Endodermal cell (in vitro differentiated cells): Measurements from ENCODE around the gene TENT5C. TPM values are rescaled to one million over a fixed set of nuclear protein-coding genes. Genes with fewer than 3 reads are reported as not detected.

Experiments
- DNase-seq: peaks from one replicate; pipeline ENCODE4 v3.0.0-alpha.2; 2017
- H3K27ac ChIP-seq: 2 replicates; pipeline ENCODE4 v1.5.1; 2013; ENCODE audit warnings: mild to moderate bottlenecking, low read depth, low read length, moderate library complexity
- H3K27me3 ChIP-seq: 2 replicates; pipeline ENCODE4 v1.6.1; 2013; ENCODE audit warnings: mild to moderate bottlenecking, low read length, moderate library complexity; ENCODE audit not compliant: insufficient read depth, control insufficient read depth, poor library complexity, severe bottlenecking
- H3K36me3 ChIP-seq: 2 replicates; pipeline ENCODE4 v1.7.0; 2013; ENCODE audit warnings: mild to moderate bottlenecking, low read length, moderate library complexity; ENCODE audit not compliant: control insufficient read depth, insufficient read depth
- H3K4me1 ChIP-seq: one replicate; pipeline ENCODE4 v1.7.0; 2013; ENCODE audit warnings: low read length; ENCODE audit not compliant: control insufficient read depth, insufficient read depth
- H3K4me3 ChIP-seq: 2 replicates; pipeline ENCODE4 v1.5.1; 2013; ENCODE audit warnings: mild to moderate bottlenecking, low read length, moderate library complexity
- H3K9ac ChIP-seq: 2 replicates; pipeline ENCODE4 v1.6.1; 2013; ENCODE audit warnings: mild to moderate bottlenecking, low read length, moderate library complexity; ENCODE audit not compliant: poor library complexity, severe bottlenecking; ENCODE audit errors: extremely low read depth
- H3K9me3 ChIP-seq: 2 replicates; pipeline ENCODE4 v1.6.1; 2013; ENCODE audit warnings: mild to moderate bottlenecking, low read length, moderate library complexity; ENCODE audit not compliant: control insufficient read depth
- H3K27ac Mint-ChIP-seq: 2 replicates; pipeline ENCODE4 v1.8.0; 2020; ENCODE audit warnings: mixed read lengths
- H3K27me3 Mint-ChIP-seq: 2 replicates; pipeline ENCODE4 v1.8.0; 2021; ENCODE audit warnings: mild to moderate bottlenecking, mixed read lengths; ENCODE audit not compliant: insufficient read depth
- H3K36me3 Mint-ChIP-seq: 2 replicates; pipeline ENCODE4 v1.8.0; 2020; ENCODE audit warnings: low read depth, mixed read lengths
- H3K4me1 Mint-ChIP-seq: 2 replicates; pipeline ENCODE4 v1.8.0; 2020; ENCODE audit warnings: mixed read lengths
- H3K4me3 Mint-ChIP-seq: 2 replicates; pipeline ENCODE4 v1.8.0; 2020; ENCODE audit warnings: mild to moderate bottlenecking, moderate library complexity, mixed read lengths
- H3K9me3 Mint-ChIP-seq: 2 replicates; pipeline ENCODE4 v1.8.0; 2020; ENCODE audit warnings: mild to moderate bottlenecking, mixed read lengths
- CTCF ChIP-seq: fragments of 200-600 bp; sonication (generic); conservative IDR thresholded peaks from 2 replicates; pipeline ENCODE4 v1.5.0; 2021; ENCODE audit warnings: antibody characterized with exemption, mild to moderate bottlenecking
- WGBS, 2 experiments: methylation state at CpG; one replicate each; pipeline versions ENCODE4 v1.1.5 to v1.1.7; 2013; ENCODE audit warnings: missing lambda C conversion rate in 2 of 2, mixed read lengths in 1 of 2; ENCODE audit not compliant: insufficient coverage in 1 of 2, insufficient read length in 1 of 2; 5-methylcytosine and 5-hydroxymethylcytosine counted together
- total RNA-seq, 2 donors: library from RNA; stranded (reverse); fragmentation: NEBNext Ultra II Directional in 1 of 2; extraction: Animal tissue kit (Norgen Biotek cat#: 25700) in 1 of 2; gene quantifications; 2 replicates in 1 of 2; 3 replicates in 1 of 2; pipeline ENCODE4 v1.2.1, GENCODE V29; 2021

Gene TENT5C
- total RNA-seq, 2 donors from 2014 or later: 1.0 to 1.4 TPM

GRCh38 chr1:117646956-117647355, 41.1 kb downstream of the TENT5C start:
- Mint-ChIP-seq H3K36me3 (no peaks in the 10 kb centered on the region), H3K4me1 (peaks cover 3% of the 10 kb centered on the region), H3K27ac (no peak overlapping the region), H3K9me3 (no peaks in the 10 kb centered on the region), H3K27me3 (no peaks in the 10 kb centered on the region), H3K4me3 (no peak overlapping the region)
- Histone ChIP-seq H3K36me3 (no peaks in the 10 kb centered on the region), H3K4me3 (no peak overlapping the region), H3K27ac (no peak overlapping the region), H3K9ac (no peak overlapping the region), H3K4me1 (no peaks in the 10 kb centered on the region), H3K9me3 (no peaks in the 10 kb centered on the region), H3K27me3 (no peaks in the 10 kb centered on the region)
- TF ChIP-seq CTCF: no peak
- DNase-seq: no peak
- 97 to 99% methylated on average over 10 to 11 of the region's 12 CpGs for WGBS, 2 experiments

DNA sequence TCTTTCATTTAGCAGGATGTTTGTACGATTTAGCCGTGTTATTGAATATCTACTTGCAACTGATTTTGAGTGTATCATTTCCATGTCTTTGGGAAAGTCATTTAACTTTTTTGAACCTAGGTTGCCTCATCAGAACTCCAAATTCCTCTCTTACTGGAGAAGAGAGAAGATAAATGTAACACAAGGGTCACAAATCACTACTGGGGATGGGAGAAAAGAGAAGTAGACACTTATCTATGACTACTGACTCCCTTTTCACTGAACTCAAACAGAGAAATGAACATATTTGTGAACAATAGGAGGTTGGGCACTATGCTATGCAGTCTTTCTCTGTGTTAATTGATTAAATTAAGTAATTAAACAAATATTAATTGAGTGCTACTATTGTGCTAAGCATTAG, 42.2 kb downstream of the TENT5C start:
- WGBS, 2 experiments: 89 to 93% methylated on average over 2 of the region's 2 CpGs
- Mint-ChIP-seq H3K27ac (no peak overlapping the region), H3K36me3 (no peaks in the 10 kb centered on the region), H3K4me1 (peaks cover 3% of the 10 kb centered on the region), H3K27me3 (no peaks in the 10 kb centered on the region), H3K9me3 (no peaks in the 10 kb centered on the region), H3K4me3 (no peak overlapping the region)
- H3K4me3 ChIP-seq: no peak overlapping the region
- H3K9ac ChIP-seq: no peak overlapping the region
- no peaks in the 10 kb centered on the region for H3K4me1 ChIP-seq
- no peaks in the 10 kb centered on the region for H3K36me3 ChIP-seq
- H3K9me3 ChIP-seq: no peaks in the 10 kb centered on the region
- no peak for TF ChIP-seq CTCF
- H3K27ac ChIP-seq: no peak overlapping the region
- no peak for DNase-seq
- no peaks in the 10 kb centered on the region for H3K27me3 ChIP-seq

DNA sequence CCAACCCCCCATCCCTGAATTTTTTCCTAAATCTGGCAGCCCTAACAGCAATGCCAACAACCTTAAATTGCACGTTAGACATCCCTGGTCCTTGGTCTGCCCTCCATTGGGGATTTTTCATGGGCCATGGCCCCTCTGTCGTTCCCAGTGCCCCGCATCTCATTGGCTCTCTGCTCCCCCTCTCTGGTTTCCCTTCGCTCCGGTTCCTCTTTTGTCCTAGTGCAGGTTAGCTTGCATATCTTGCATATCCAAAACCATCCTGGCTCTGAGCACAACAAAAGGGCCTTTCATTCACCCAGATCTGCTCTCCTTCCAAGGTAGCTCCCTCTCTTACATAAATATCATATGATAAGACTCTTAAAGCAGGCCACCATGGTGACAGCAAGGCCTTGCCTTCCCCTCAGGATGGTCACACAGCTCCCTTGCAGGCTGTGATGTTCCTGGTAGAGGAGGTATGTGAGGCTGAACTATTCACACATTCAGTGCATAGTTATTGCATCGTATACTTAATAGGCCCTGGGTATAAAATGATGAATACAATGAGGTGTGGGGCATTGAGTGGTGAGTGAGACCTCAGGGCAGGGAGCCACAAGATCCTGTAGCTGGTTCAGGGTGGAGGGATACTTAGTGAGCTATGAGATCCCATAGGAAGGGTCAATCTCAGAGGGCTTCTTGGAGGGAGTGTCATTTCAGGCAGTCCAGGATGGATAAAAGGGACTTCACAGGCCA, 45.2 kb downstream of the TENT5C start:
- no peak overlapping the region for H3K27ac Mint-ChIP-seq
- no peak for DNase-seq
- H3K27me3 Mint-ChIP-seq: no peaks in the 10 kb centered on the region

More for the DNA sequence above, 45.2 kb downstream of the TENT5C start:
- no peak overlapping the region for H3K4me3 ChIP-seq
- no peaks in the 10 kb centered on the region for H3K36me3 ChIP-seq
- Mint-ChIP-seq H3K4me1 (peaks cover 11% of the 10 kb centered on the region), H3K9me3 (no peaks in the 10 kb centered on the region), H3K4me3 (no peak overlapping the region), H3K36me3 (no peaks in the 10 kb centered on the region)
- H3K9ac ChIP-seq: no peak overlapping the region
- TF ChIP-seq CTCF: no peak
- no peaks in the 10 kb centered on the region for H3K9me3 ChIP-seq
- no peak overlapping the region for H3K27ac ChIP-seq
- no peaks in the 10 kb centered on the region for H3K27me3 ChIP-seq
- no peaks in the 10 kb centered on the region for H3K4me1 ChIP-seq
- 84 to 86% methylated on average over 3 to 6 of the region's 6 CpGs for WGBS, 2 experiments
